Liver (tissue), 9 donors: Measurements from ENCODE around the gene STEAP3. TPM values are rescaled to one million over a fixed set of nuclear protein-coding genes. Genes with fewer than 3 reads are reported as not detected.

Experiments
- DNase-seq: peaks from one replicate; pipeline ENCODE4 v3.0.0-alpha.2; 2017; ENCODE audit warnings: low spot score
- H3K27ac ChIP-seq, 2 donors: one replicate each; pipeline ENCODE4 v1.7.0; 2013; ENCODE audit warnings: inconsistent platforms in 2 of 2, low read length in 2 of 2, control low read depth in 1 of 2, low read depth in 1 of 2, mild to moderate bottlenecking in 1 of 2
- H3K27me3 ChIP-seq, 4 donors: one replicate each; pipeline versions ENCODE4 v1.6.1 to v1.7.0; 2013; ENCODE audit warnings: low read length in 3 of 4, inconsistent platforms in 1 of 4, mild to moderate bottlenecking in 1 of 4, moderate library complexity in 1 of 4; ENCODE audit not compliant: control insufficient read depth in 4 of 4, insufficient read depth in 4 of 4
- H3K36me3 ChIP-seq, 4 donors: one replicate each; pipeline versions ENCODE4 v1.6.1 to v1.7.0; 2013; ENCODE audit warnings: low read length in 3 of 4, mild to moderate bottlenecking in 3 of 4, low read depth in 1 of 4, moderate library complexity in 1 of 4; ENCODE audit not compliant: control insufficient read depth in 4 of 4, insufficient read depth in 3 of 4
- H3K4me1 ChIP-seq, 4 donors: one replicate each; pipeline versions ENCODE4 v1.6.1 to v1.7.0; 2013; ENCODE audit warnings: low read length in 3 of 4, mild to moderate bottlenecking in 3 of 4, moderate library complexity in 1 of 4; ENCODE audit not compliant: control insufficient read depth in 4 of 4, insufficient read depth in 4 of 4
- H3K4me3 ChIP-seq, 3 donors: one replicate each; pipeline versions ENCODE4 v1.6.1 to v1.7.0; 2013; ENCODE audit warnings: low read length in 3 of 3, control low read depth in 1 of 3, low read depth in 1 of 3, mild to moderate bottlenecking in 1 of 3
- H3K9ac ChIP-seq, 2 donors: one replicate each; pipeline ENCODE4 v1.7.0; 2013; ENCODE audit warnings: low read length in 2 of 2, mild to moderate bottlenecking in 2 of 2, moderate library complexity in 2 of 2, control low read depth in 1 of 2, low read depth in 1 of 2
- H3K9me3 ChIP-seq, 4 donors: one replicate each; pipeline versions ENCODE4 v1.6.1 to v1.7.0; 2013; ENCODE audit warnings: low read length in 3 of 4; ENCODE audit not compliant: control insufficient read depth in 4 of 4
- CTCF ChIP-seq: fragments of 150-350 bp; IDR thresholded peaks from 2 replicates; pipeline ENCODE4 v1.5.1; 2017; ENCODE audit warnings: improper control_type of control experiment, low read depth, low read length; ENCODE audit not compliant: missing input control
- EGR1 ChIP-seq, 2 donors: IDR thresholded peaks; 2 replicates each; pipeline ENCODE4 v1.6.1; 2016 to 2018; ENCODE audit warnings: antibody characterized with exemption in 2 of 2, low read depth in 2 of 2
- FOXA1 ChIP-seq: IDR thresholded peaks from 2 replicates; pipeline ENCODE4 v1.6.1; 2016; ENCODE audit warnings: antibody characterized with exemption
- FOXA2 ChIP-seq: IDR thresholded peaks from 2 replicates; pipeline ENCODE4 v1.6.1; 2016; ENCODE audit warnings: antibody characterized with exemption
- GABPA ChIP-seq, 2 donors: IDR thresholded peaks in 1 of 2; conservative IDR thresholded peaks in 1 of 2; 2 replicates each; pipeline ENCODE4 v1.6.1; 2016; ENCODE audit warnings: antibody characterized with exemption in 2 of 2, mild to moderate bottlenecking in 1 of 2, moderate library complexity in 1 of 2
- HNF4A ChIP-seq, 2 donors: conservative IDR thresholded peaks; 2 replicates each; pipeline ENCODE4 v1.6.1; 2016; ENCODE audit warnings: antibody characterized with exemption in 2 of 2, mild to moderate bottlenecking in 2 of 2
- HNF4G ChIP-seq: IDR thresholded peaks from 2 replicates; pipeline ENCODE4 v1.6.1; 2016; ENCODE audit warnings: antibody characterized with exemption
- JUND ChIP-seq, 2 donors: IDR thresholded peaks; 2 replicates each; pipeline ENCODE4 v1.6.1; 2016; ENCODE audit warnings: antibody characterized with exemption in 2 of 2
- NR2F2 ChIP-seq: IDR thresholded peaks from 2 replicates; pipeline ENCODE4 v1.6.1; 2016; ENCODE audit warnings: antibody characterized with exemption
- RAD21 ChIP-seq, 2 donors: IDR thresholded peaks; 2 replicates each; pipeline ENCODE4 v1.6.1; 2016; ENCODE audit warnings: antibody characterized with exemption in 2 of 2, mild to moderate bottlenecking in 2 of 2
- REST ChIP-seq: IDR thresholded peaks from 2 replicates; pipeline ENCODE4 v1.6.1; 2016; ENCODE audit warnings: antibody characterized with exemption, mild to moderate bottlenecking
- RXRA ChIP-seq, 2 donors: IDR thresholded peaks; 2 replicates each; pipeline ENCODE4 v1.6.1; 2017 to 2018; ENCODE audit warnings: antibody characterized with exemption in 2 of 2, mild to moderate bottlenecking in 1 of 2
- SP1 ChIP-seq: IDR thresholded peaks from 2 replicates; pipeline ENCODE4 v1.6.1; 2018; ENCODE audit warnings: antibody characterized with exemption, mild to moderate bottlenecking
- TAF1 ChIP-seq: conservative IDR thresholded peaks from 2 replicates; pipeline ENCODE4 v1.6.1; 2016; ENCODE audit warnings: antibody characterized with exemption, mild to moderate bottlenecking
- YY1 ChIP-seq: IDR thresholded peaks from 2 replicates; pipeline ENCODE4 v1.6.1; 2016; ENCODE audit warnings: antibody characterized with exemption, mild to moderate bottlenecking
- WGBS: extraction: QIAGEN DNeasy Blood & Tissue Kit; methylation state at CpG from one replicate; pipeline ENCODE4 v1.1.7; 2013; 5-methylcytosine and 5-hydroxymethylcytosine counted together
- polyA plus RNA-seq, 2 donors: library from polyadenylated mRNA; stranded (reverse) in 1 of 2; unstranded in 1 of 2; fragments of 200-250 nt in 1 of 2; fragments of >200 nt in 1 of 2; fragmentation: Nextera tagmentation in 1 of 2; extraction: Ambion mirVana in 1 of 2; gene quantifications; one replicate each; pipeline versions ENCODE4 v1.2.1 to v1.2.3, GENCODE V29; 2013 to 2015
- total RNA-seq, 2 donors: library from RNA; depleted of rRNA; stranded (reverse); fragments of >200 nt; gene quantifications; one replicate each; pipeline ENCODE4 v1.2.3, GENCODE V29; 2014
- TF ChIP-seq, protein P1 (sequence below): IDR thresholded peaks from 2 replicates; pipeline ENCODE4 v1.6.1; 2016; ENCODE audit warnings: antibody characterized with exemption
- donor health status: healthy.
- donor health status: healthy.
- donor health status: healthy.
- donor health status: healthy.
- donor health status: healthy.

STEAP3 gene
- total and polyA plus RNA-seq, 4 donors = 44.4 to 158 (median 113) TPM

GRCh38 chr2:119282146-119282995 lies 58.7 kb downstream of the STEAP3 start:
- Histone ChIP-seq H3K4me3 (no peak overlapping the region), H3K36me3 (no peaks in the 10 kb centered on the region), H3K4me1 (peaks cover 0 to 5% (median under 1%) of the 10 kb centered on the region in 4 donors), H3K27me3 (no peaks in the 10 kb centered on the region), H3K9ac (no peak overlapping the region), H3K27ac (no peak overlapping the region), H3K9me3 (no peaks in the 10 kb centered on the region)
- DNase-seq = no peak
- WGBS = 79% methylated on average over 21 of the region's 21 CpGs
- TF ChIP-seq, protein P1, sequence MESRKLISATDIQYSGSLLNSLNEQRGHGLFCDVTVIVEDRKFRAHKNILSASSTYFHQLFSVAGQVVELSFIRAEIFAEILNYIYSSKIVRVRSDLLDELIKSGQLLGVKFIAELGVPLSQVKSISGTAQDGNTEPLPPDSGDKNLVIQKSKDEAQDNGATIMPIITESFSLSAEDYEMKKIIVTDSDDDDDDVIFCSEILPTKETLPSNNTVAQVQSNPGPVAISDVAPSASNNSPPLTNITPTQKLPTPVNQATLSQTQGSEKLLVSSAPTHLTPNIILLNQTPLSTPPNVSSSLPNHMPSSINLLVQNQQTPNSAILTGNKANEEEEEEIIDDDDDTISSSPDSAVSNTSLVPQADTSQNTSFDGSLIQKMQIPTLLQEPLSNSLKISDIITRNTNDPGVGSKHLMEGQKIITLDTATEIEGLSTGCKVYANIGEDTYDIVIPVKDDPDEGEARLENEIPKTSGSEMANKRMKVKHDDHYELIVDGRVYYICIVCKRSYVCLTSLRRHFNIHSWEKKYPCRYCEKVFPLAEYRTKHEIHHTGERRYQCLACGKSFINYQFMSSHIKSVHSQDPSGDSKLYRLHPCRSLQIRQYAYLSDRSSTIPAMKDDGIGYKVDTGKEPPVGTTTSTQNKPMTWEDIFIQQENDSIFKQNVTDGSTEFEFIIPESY = no peak
- TF ChIP-seq YY1 (no peak), NR2F2 (no peak), TAF1 (no peak), FOXA1 (no peak), RAD21 (IDR thresholded peaks at IDR 0.05) (no peak), CTCF (no peak), FOXA2 (no peak), RXRA (IDR thresholded peaks at IDR 0.05) (no peak), EGR1 (IDR thresholded peaks at IDR 0.05; ENCODE audit: low read depth in 2 of 2) (no peak), HNF4A (conservative IDR thresholded peaks at IDR 0.05) (no peak), HNF4G (no peak)

- TF ChIP-seq TAF1 = no peak
- TF ChIP-seq GABPA (IDR thresholded peaks at IDR 0.05 in 1 of 2, conservative IDR thresholded peaks at IDR 0.05 in 1 of 2) = no peak
- no peak for TF ChIP-seq SP1
- no peak for TF ChIP-seq RXRA (IDR thresholded peaks at IDR 0.05)
- TF ChIP-seq REST = no peak
- TF ChIP-seq, protein P1 = no peak
- no peak for TF ChIP-seq JUND (IDR thresholded peaks at IDR 0.05)
- TF ChIP-seq NR2F2 = no peak
- TF ChIP-seq CTCF = no peak
- no peak for TF ChIP-seq HNF4G
- H3K4me1 ChIP-seq = peaks cover 0 to 5% (median under 1%) of the 10 kb centered on the region in 4 donors
- H3K27me3 ChIP-seq = no peaks in the 10 kb centered on the region
- no peaks in the 10 kb centered on the region for H3K9me3 ChIP-seq
- no peak for DNase-seq
- no peaks in the 10 kb centered on the region for H3K36me3 ChIP-seq
- H3K4me3 ChIP-seq = no peak overlapping the region
- 75% methylated on average over 4 of the region's 4 CpGs for WGBS
- H3K27ac ChIP-seq = no peak overlapping the region
- H3K9ac ChIP-seq = no peak overlapping the region
Observed at GRCh38 chr2:119282996-119283511, 59.4 kb downstream of the STEAP3 start.
